Measurements from ENCODE around the gene FXN.

Gene FXN

DNA sequence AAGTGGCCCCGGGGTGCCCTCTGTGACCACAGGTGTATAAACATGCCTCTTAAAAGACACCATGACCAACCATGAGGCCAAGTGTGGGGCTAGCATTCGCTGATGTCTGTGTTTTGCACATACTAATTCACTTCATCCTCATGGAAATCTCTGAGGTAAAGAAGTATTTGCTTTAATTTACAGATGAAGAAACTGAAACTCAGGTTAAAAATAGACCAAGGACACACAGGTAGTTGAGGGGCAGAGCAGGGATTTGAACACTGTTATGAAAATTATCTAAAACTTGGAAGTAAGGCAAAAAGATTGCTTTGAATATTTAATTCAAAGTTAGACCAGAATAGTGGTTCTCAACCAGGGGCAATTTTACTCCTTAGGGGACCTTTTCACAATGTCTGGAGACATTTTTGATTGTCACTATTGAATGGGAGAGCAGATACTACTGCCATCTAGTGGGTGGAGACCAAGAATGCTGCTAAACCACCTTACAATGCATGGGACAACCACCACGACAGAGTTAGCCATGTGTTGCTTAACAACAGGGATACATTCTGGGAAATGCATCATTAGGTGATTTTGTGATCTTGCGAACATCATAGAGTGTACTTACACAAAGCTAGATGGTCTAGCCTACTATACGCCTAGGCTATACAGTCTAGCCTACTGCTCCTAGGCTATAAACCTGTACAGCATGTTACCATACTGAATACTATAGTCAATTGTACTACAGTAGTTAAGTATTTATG, 8.0 kb upstream of the FXN start:
- TF ChIP-seq, protein P1, sequence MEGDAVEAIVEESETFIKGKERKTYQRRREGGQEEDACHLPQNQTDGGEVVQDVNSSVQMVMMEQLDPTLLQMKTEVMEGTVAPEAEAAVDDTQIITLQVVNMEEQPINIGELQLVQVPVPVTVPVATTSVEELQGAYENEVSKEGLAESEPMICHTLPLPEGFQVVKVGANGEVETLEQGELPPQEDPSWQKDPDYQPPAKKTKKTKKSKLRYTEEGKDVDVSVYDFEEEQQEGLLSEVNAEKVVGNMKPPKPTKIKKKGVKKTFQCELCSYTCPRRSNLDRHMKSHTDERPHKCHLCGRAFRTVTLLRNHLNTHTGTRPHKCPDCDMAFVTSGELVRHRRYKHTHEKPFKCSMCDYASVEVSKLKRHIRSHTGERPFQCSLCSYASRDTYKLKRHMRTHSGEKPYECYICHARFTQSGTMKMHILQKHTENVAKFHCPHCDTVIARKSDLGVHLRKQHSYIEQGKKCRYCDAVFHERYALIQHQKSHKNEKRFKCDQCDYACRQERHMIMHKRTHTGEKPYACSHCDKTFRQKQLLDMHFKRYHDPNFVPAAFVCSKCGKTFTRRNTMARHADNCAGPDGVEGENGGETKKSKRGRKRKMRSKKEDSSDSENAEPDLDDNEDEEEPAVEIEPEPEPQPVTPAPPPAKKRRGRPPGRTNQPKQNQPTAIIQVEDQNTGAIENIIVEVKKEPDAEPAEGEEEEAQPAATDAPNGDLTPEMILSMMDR (IDR thresholded peaks at IDR 0.05), result peak; percentile 87
- TF ChIP-seq ZFX (IDR thresholded peaks at IDR 0.05; ENCODE audit: borderline replicate concordance), result no peak
- H3K27ac ChIP-seq, result no peak overlapping the region

GRCh38 chr9:69028754-69029153, 6.8 kb upstream of the FXN start:
- H3K27ac ChIP-seq, result no peak overlapping the region
- TF ChIP-seq, protein P1 (IDR thresholded peaks at IDR 0.05), result no peak
- no peak for TF ChIP-seq ZFX (IDR thresholded peaks at IDR 0.05; ENCODE audit: borderline replicate concordance)

GRCh38 chr9:69029535-69029934, 6.0 kb upstream of the FXN start:
- H3K27ac ChIP-seq, result no peak overlapping the region
- TF ChIP-seq, protein P1 (IDR thresholded peaks at IDR 0.05), result no peak

- TF ChIP-seq, protein P1 (IDR thresholded peaks at IDR 0.05), result no peak
- TF ChIP-seq ZFX (IDR thresholded peaks at IDR 0.05; ENCODE audit: borderline replicate concordance), result no peak
Observed at GRCh38 chr9:69030851-69031645, 4.5 kb upstream of the FXN start.

DNA sequence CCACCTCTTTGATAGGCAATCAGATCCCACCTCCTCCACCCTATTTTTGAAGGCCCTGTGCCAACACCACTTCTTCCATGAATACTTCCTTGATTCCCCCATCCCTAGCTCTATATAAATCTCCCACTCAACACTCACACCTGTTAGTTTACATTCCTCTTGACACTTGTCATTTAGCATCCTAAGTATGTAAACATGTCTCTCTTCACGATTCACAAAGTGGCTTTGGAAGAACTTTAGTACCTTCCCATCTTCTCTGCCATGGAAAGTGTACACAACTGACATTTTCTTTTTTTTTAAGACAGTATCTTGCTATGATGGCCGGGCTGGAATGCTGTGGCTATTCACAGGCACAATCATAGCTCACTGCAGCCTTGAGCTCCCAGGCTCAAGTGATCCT, 1.5 kb upstream of the FXN start:
- TF ChIP-seq ZFX (IDR thresholded peaks at IDR 0.05; ENCODE audit: borderline replicate concordance), result no peak
- TF ChIP-seq, protein P1 (IDR thresholded peaks at IDR 0.05), result no peak
- H3K27ac ChIP-seq, result no peak overlapping the region

More at GRCh38 chr9:69030851-69031645, 4.5 kb upstream of the FXN start:
- H3K27ac ChIP-seq, result no peak overlapping the region

DNA sequence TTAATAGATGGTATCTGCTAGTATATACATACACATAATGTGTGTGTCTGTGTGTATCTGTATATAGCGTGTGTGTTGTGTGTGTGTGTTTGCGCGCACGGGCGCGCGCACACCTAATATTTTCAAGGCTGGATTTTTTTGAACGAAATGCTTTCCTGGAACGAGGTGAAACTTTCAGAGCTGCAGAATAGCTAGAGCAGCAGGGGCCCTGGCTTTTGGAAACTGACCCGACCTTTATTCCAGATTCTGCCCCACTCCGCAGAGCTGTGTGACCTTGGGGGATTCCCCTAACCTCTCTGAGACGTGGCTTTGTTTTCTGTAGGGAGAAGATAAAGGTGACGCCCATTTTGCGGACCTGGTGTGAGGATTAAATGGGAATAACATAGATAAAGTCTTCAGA, 757 bp downstream of the FXN start:
- no peak for TF ChIP-seq ZFX (IDR thresholded peaks at IDR 0.05; ENCODE audit: borderline replicate concordance)
- TF ChIP-seq, protein P1 (IDR thresholded peaks at IDR 0.05), result no peak
- peak overlapping the region; percentile 56; the same call in 1 of the 2 replicates for H3K27ac ChIP-seq

GRCh38 chr9:69036799-69037198, 1.2 kb downstream of the FXN start:
- TF ChIP-seq, protein P1 (IDR thresholded peaks at IDR 0.05), result no peak
- TF ChIP-seq ZFX (IDR thresholded peaks at IDR 0.05; ENCODE audit: borderline replicate concordance), result no peak
- H3K27ac ChIP-seq, result no peak overlapping the region
